ENCODE data around the gene ACTR5.

The ACTR5 gene

GRCh38 chr20:38776363-38776762, 28.1 kb downstream of the ACTR5 start:
- Histone ChIP-seq H2BK120ac (ENCODE audit: low read depth, low read length) (no peak overlapping the region), H3K18ac (ENCODE audit: low read length) (no peak overlapping the region), H3K79me1 (ENCODE audit: low read depth, low read length) (no peaks in the 10 kb centered on the region), H3K4me2 (ENCODE audit: insufficient read depth, low read length, poor library complexity, severe bottlenecking) (no peak overlapping the region), H3K14ac (ENCODE audit: low read length) (no peak overlapping the region), H4K91ac (ENCODE audit: low read depth, low read length, poor library complexity) (no peak overlapping the region), H2AK5ac (ENCODE audit: low read depth, low read length) (no peak overlapping the region), H4K8ac (ENCODE audit: low read depth, low read length) (no peak overlapping the region), H3K23ac (ENCODE audit: low read depth, low read length, poor library complexity) (no peak overlapping the region), H3K9me3 (replicated peaks in 1 of 2; ENCODE audit: control insufficient read depth in 2 of 2, insufficient read depth in 1 of 2, low read depth in 1 of 2, low read length in 2 of 2) (peaks cover 2 to 28% of the 10 kb centered on the region in 2 donors), H3K9ac (ENCODE audit: low read depth, low read length, poor library complexity) (no peak overlapping the region), H3K4me3 (ENCODE audit: low read length in 2 of 2) (no peak overlapping the region), H2AFZ (ENCODE audit: low read length) (no peak overlapping the region), H2BK12ac (ENCODE audit: low read length) (no peak overlapping the region), H2BK5ac (ENCODE audit: low read length) (no peak overlapping the region), H2BK15ac (ENCODE audit: low read length) (no peak overlapping the region), H3K36me3 (replicated peaks in 1 of 2; ENCODE audit: control insufficient read depth in 2 of 2, insufficient read depth in 2 of 2, low read length in 2 of 2) (peaks cover 8 to 55% of the 10 kb centered on the region in 2 donors), H3K4me1 (ENCODE audit: control insufficient read depth in 2 of 2, insufficient read depth in 1 of 2, low read depth in 1 of 2, low read length in 2 of 2) (peaks cover 4 to 11% of the 10 kb centered on the region in 2 donors), H3K4ac (ENCODE audit: low read length) (no peak overlapping the region), H3K27me3 (ENCODE audit: control insufficient read depth in 3 of 3, insufficient read depth in 3 of 3, low read depth in 1 of 3, low read length in 3 of 3) (no peaks in the 10 kb centered on the region), H3K27ac (replicated peaks; ENCODE audit: low read length) (no peak overlapping the region)
- no peak for DNase-seq (ENCODE audit: low spot score)
- WGBS, 2 donors (ENCODE audit: extremely low coverage in 2 of 2, insufficient read length in 2 of 2, insufficient replicate concordance in 1 of 2) = no CpG with 5 or more reads among the region's 11 CpGs

- Histone ChIP-seq H3K4me3 (ENCODE audit: low read length in 2 of 2) (no peak overlapping the region), H3K27me3 (ENCODE audit: control insufficient read depth in 3 of 3, insufficient read depth in 3 of 3, low read depth in 1 of 3, low read length in 3 of 3) (no peaks in the 10 kb centered on the region), H2BK5ac (ENCODE audit: low read length) (no peak overlapping the region), H2BK12ac (ENCODE audit: low read length) (no peak overlapping the region), H2BK120ac (ENCODE audit: low read depth, low read length) (no peak overlapping the region), H2BK15ac (ENCODE audit: low read length) (no peak overlapping the region), H3K36me3 (replicated peaks in 1 of 2; ENCODE audit: control insufficient read depth in 2 of 2, insufficient read depth in 2 of 2, low read length in 2 of 2) (peaks cover 2 to 23% of the 10 kb centered on the region in 2 donors), H3K4me2 (ENCODE audit: insufficient read depth, low read length, poor library complexity, severe bottlenecking) (no peak overlapping the region), H2AFZ (ENCODE audit: low read length) (peak overlapping the region; percentile 55), H3K9ac (ENCODE audit: low read depth, low read length, poor library complexity) (no peak overlapping the region), H4K8ac (ENCODE audit: low read depth, low read length) (no peak overlapping the region), H3K18ac (ENCODE audit: low read length) (no peak overlapping the region), H4K91ac (ENCODE audit: low read depth, low read length, poor library complexity) (no peak overlapping the region), H3K79me1 (ENCODE audit: low read depth, low read length) (no peaks in the 10 kb centered on the region), H3K4ac (ENCODE audit: low read length) (no peak overlapping the region), H3K4me1 (ENCODE audit: control insufficient read depth in 2 of 2, insufficient read depth in 1 of 2, low read depth in 1 of 2, low read length in 2 of 2) (peaks cover 4 to 11% of the 10 kb centered on the region in 2 donors), H2AK5ac (ENCODE audit: low read depth, low read length) (no peak overlapping the region), H3K23ac (ENCODE audit: low read depth, low read length, poor library complexity) (no peak overlapping the region), H3K27ac (replicated peaks; ENCODE audit: low read length) (no peak overlapping the region), H3K9me3 (replicated peaks in 1 of 2; ENCODE audit: control insufficient read depth in 2 of 2, insufficient read depth in 1 of 2, low read depth in 1 of 2, low read length in 2 of 2) (peaks cover 0 to 10% of the 10 kb centered on the region in 2 donors), H3K14ac (ENCODE audit: low read length) (no peak overlapping the region)
- no peak for DNase-seq (ENCODE audit: low spot score)
- WGBS, 2 donors (ENCODE audit: extremely low coverage in 2 of 2, insufficient read length in 2 of 2, insufficient replicate concordance in 1 of 2) = no CpG with 5 or more reads among the region's 19 CpGs
Measured at GRCh38 chr20:38779247-38780097, 31.2 kb downstream of the ACTR5 start.

DNA sequence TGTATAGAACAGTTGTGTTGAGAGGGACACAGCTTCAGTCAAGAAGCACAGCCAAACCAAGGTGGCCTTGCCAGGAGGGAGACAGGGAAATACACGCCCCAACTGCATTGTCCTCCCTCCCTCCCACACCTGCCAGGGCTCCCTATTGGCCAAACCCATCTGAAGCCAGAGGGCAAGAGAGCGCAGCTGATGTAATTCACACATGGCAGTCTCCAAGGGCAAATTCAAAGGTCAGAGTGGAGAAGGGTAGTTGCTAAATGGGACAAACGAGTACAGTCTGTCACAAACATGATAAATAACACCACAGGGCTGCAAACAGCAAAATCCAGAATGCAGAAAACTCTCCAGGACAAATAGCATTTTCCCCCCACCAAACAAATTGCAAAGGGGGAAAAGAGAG, 34.0 kb downstream of the ACTR5 start:
- H3K4me2 ChIP-seq (ENCODE audit: insufficient read depth, low read length, poor library complexity, severe bottlenecking) = peak overlapping the region; percentile 11
- H3K4ac ChIP-seq (ENCODE audit: low read length) = no peak overlapping the region
- no peak overlapping the region for H2AFZ ChIP-seq (ENCODE audit: low read length)
- H3K36me3 ChIP-seq (replicated peaks in 1 of 2; ENCODE audit: control insufficient read depth in 2 of 2, insufficient read depth in 2 of 2, low read length in 2 of 2) = peaks cover 0 to 2% of the 10 kb centered on the region in 2 donors
- no peak overlapping the region for H3K14ac ChIP-seq (ENCODE audit: low read length)
- H3K4me3 ChIP-seq (ENCODE audit: low read length in 2 of 2) = peak overlapping the region in 1 of 2 donors; percentile 13
- H3K27ac ChIP-seq (replicated peaks; ENCODE audit: low read length) = no peak overlapping the region
- no peak overlapping the region for H4K91ac ChIP-seq (ENCODE audit: low read depth, low read length, poor library complexity)
- DNase-seq (ENCODE audit: low spot score) = no peak
- no peak overlapping the region for H2BK5ac ChIP-seq (ENCODE audit: low read length)
- H3K23ac ChIP-seq (ENCODE audit: low read depth, low read length, poor library complexity) = no peak overlapping the region
- peak overlapping the region; percentile 48 for H3K18ac ChIP-seq (ENCODE audit: low read length)
- no peak overlapping the region for H4K8ac ChIP-seq (ENCODE audit: low read depth, low read length)
- H2BK12ac ChIP-seq (ENCODE audit: low read length) = peak overlapping the region; percentile 97
- H2BK15ac ChIP-seq (ENCODE audit: low read length) = no peak overlapping the region
- no peaks in the 10 kb centered on the region for H3K79me1 ChIP-seq (ENCODE audit: low read depth, low read length)
- H3K9me3 ChIP-seq (replicated peaks in 1 of 2; ENCODE audit: control insufficient read depth in 2 of 2, insufficient read depth in 1 of 2, low read depth in 1 of 2, low read length in 2 of 2) = no peaks in the 10 kb centered on the region
- no CpG with 5 or more reads among the region's 3 CpGs for WGBS, 2 donors (ENCODE audit: extremely low coverage in 2 of 2, insufficient read length in 2 of 2, insufficient replicate concordance in 1 of 2)
- no peaks in the 10 kb centered on the region for H3K27me3 ChIP-seq (ENCODE audit: control insufficient read depth in 3 of 3, insufficient read depth in 3 of 3, low read depth in 1 of 3, low read length in 3 of 3)
- peaks cover 4 to 11% of the 10 kb centered on the region in 2 donors for H3K4me1 ChIP-seq (ENCODE audit: control insufficient read depth in 2 of 2, insufficient read depth in 1 of 2, low read depth in 1 of 2, low read length in 2 of 2)
- peak overlapping the region; percentile 60 for H3K9ac ChIP-seq (ENCODE audit: low read depth, low read length, poor library complexity)
- no peak overlapping the region for H2AK5ac ChIP-seq (ENCODE audit: low read depth, low read length)
- no peak overlapping the region for H2BK120ac ChIP-seq (ENCODE audit: low read depth, low read length)

DNA sequence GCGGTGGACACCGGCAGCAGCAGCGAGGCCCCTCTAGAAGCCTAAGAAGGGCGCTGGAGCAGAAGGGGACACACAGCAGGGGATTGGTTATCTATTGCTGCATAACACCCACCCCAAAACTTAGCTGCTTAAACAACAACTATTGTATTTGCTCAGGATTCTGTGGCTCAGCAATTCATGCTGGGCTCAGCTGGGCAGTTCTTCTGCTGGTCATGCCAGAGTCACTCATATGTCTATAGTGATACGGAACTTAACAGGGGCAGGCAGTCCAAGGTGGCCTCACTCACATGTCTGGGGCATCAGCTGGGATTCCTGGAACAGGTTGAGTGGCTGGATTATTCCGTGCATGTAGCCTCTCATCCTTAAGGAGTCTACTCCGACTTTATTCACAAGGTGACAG, 39.6 kb downstream of the ACTR5 start:
- H3K36me3 ChIP-seq (replicated peaks in 1 of 2; ENCODE audit: control insufficient read depth in 2 of 2, insufficient read depth in 2 of 2, low read length in 2 of 2) = no peaks in the 10 kb centered on the region
- no peak overlapping the region for H2BK12ac ChIP-seq (ENCODE audit: low read length)
- WGBS, 2 donors (ENCODE audit: extremely low coverage in 2 of 2, insufficient read length in 2 of 2, insufficient replicate concordance in 1 of 2) = no CpG with 5 or more reads among the region's 7 CpGs
- no peak overlapping the region for H4K8ac ChIP-seq (ENCODE audit: low read depth, low read length)
- H3K27me3 ChIP-seq (ENCODE audit: control insufficient read depth in 3 of 3, insufficient read depth in 3 of 3, low read depth in 1 of 3, low read length in 3 of 3) = no peaks in the 10 kb centered on the region
- no peak overlapping the region for H3K27ac ChIP-seq (replicated peaks; ENCODE audit: low read length)
- no peak overlapping the region for H3K14ac ChIP-seq (ENCODE audit: low read length)
- H3K18ac ChIP-seq (ENCODE audit: low read length) = no peak overlapping the region
- no peak overlapping the region for H3K23ac ChIP-seq (ENCODE audit: low read depth, low read length, poor library complexity)
- H3K79me1 ChIP-seq (ENCODE audit: low read depth, low read length) = no peaks in the 10 kb centered on the region
- DNase-seq (ENCODE audit: low spot score) = no peak
- H3K4ac ChIP-seq (ENCODE audit: low read length) = no peak overlapping the region
- H3K9me3 ChIP-seq (replicated peaks in 1 of 2; ENCODE audit: control insufficient read depth in 2 of 2, insufficient read depth in 1 of 2, low read depth in 1 of 2, low read length in 2 of 2) = peaks cover 0 to 2% of the 10 kb centered on the region in 2 donors
- H3K4me2 ChIP-seq (ENCODE audit: insufficient read depth, low read length, poor library complexity, severe bottlenecking) = no peak overlapping the region
- H3K4me1 ChIP-seq (ENCODE audit: control insufficient read depth in 2 of 2, insufficient read depth in 1 of 2, low read depth in 1 of 2, low read length in 2 of 2) = no peaks in the 10 kb centered on the region
- H2BK15ac ChIP-seq (ENCODE audit: low read length) = no peak overlapping the region
- H2BK120ac ChIP-seq (ENCODE audit: low read depth, low read length) = no peak overlapping the region
- H2AK5ac ChIP-seq (ENCODE audit: low read depth, low read length) = no peak overlapping the region
- H3K4me3 ChIP-seq (ENCODE audit: low read length in 2 of 2) = no peak overlapping the region
- no peak overlapping the region for H4K91ac ChIP-seq (ENCODE audit: low read depth, low read length, poor library complexity)
- H2BK5ac ChIP-seq (ENCODE audit: low read length) = no peak overlapping the region
- no peak overlapping the region for H2AFZ ChIP-seq (ENCODE audit: low read length)
- no peak overlapping the region for H3K9ac ChIP-seq (ENCODE audit: low read depth, low read length, poor library complexity)
